Prostate gland (tissue), 2 donors: ENCODE measurements around the gene LPAR1. TPM values are rescaled to one million over a fixed set of nuclear protein-coding genes. Genes with fewer than 3 reads are reported as not detected.
"Not testable (repeated sequence)": the region's sequence is repeated elsewhere in the genome, so short reads cannot be mapped to it uniquely, and the experiment has no call there.

Experiments
- DNase-seq: peaks from one replicate; pipeline ENCODE4 v3.0.0-alpha.2; 2019; ENCODE audit warnings: low spot score
- H3K27ac ChIP-seq, 2 donors: fragments of 200-600 bp; sonication (generic); 2 replicates each; pipeline ENCODE4 v1.5.1; 2017 to 2019
- H3K27me3 ChIP-seq: fragments of 200-600 bp; sonication (generic); replicated peaks from 2 replicates; pipeline ENCODE4 v1.5.1; 2019; ENCODE audit not compliant: insufficient read depth
- H3K36me3 ChIP-seq, 2 donors: fragments of 200-600 bp; sonication (generic); 1 replicate in 1 of 2; 2 replicates in 1 of 2; pipeline versions ENCODE4 v1.5.1 to v1.8.1; 2017 to 2019
- H3K4me1 ChIP-seq: fragments of 200-600 bp; sonication (generic); replicated peaks from 2 replicates; pipeline ENCODE4 v1.5.1; 2019
- H3K4me3 ChIP-seq, 2 donors: fragments of 200-600 bp; sonication (generic); 2 replicates each; pipeline ENCODE4 v1.5.1; 2017 to 2019
- H3K9me3 ChIP-seq: fragments of 200-600 bp; sonication (generic); 2 replicates; pipeline ENCODE4 v1.5.1; 2017
- POLR2A ChIP-seq: fragments of 450-650 bp; IDR thresholded peaks from one replicate; pipeline ENCODE4 v1.6.1; 2016; ENCODE audit warnings: antibody characterized with exemption, mild to moderate bottlenecking
- POLR2AphosphoS5 ChIP-seq: sonication (generic); formaldehyde crosslinking; IDR thresholded peaks from one replicate; pipeline ENCODE4 v1.6.1; 2017; ENCODE audit warnings: antibody characterized with exemption
- WGBS: methylation state at CpG from one replicate; pipeline ENCODE4 v1.1.5; 2018; 5-methylcytosine and 5-hydroxymethylcytosine counted together
- intact Hi-C: fragments of 100-400 bp; cut with DNase I; formaldehyde crosslinking; loops from one replicate; pipeline ENCODE4 v1.14.2; 2022
- small RNA-seq, 2 donors: library from RNA; depleted of rRNA; stranded (forward); fragments of <200 nt; gene quantifications; one replicate each; pipeline ENCODE3, GENCODE V24; 2016
- total RNA-seq, 2 donors: library from RNA; depleted of rRNA; stranded (reverse); fragments of >200 nt; gene quantifications; one replicate each; pipeline ENCODE4 v1.1.0, GENCODE V29; 2016
- TF ChIP-seq, protein P1 (sequence below), 4 experiments: fragments of 200-600 bp in 2 of 4; fragments of 450-650 bp in 2 of 4; sonication (generic) in 2 of 4; IDR thresholded peaks; 1 replicate in 3 of 4; 2 replicates in 1 of 4; pipeline ENCODE4 v1.5.1; 2016 to 2019; ENCODE audit warnings: antibody characterized with exemption in 4 of 4, mild to moderate bottlenecking in 2 of 4, moderate library complexity in 2 of 4

The LPAR1 gene
- total RNA-seq, 2 donors from 2014 or later = 10.8 to 29.2 TPM

DNA sequence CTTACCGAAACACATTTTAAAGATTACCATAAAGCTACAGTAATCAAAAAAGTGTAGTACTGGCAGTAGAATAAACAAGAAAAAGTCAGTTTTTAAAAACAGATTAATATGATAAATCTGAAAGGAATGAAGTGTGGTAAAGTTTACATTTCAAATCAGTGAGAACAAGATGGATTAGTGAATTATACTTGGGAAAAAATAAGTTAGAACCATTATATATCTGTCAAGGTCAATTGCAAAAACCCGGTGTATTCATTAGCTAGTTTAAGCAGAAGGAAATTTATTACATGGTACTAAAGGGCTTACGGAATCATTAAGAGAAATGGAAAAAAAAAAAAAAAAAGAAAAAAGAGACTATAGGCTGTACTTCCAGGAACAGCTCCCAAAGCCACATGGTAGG, 205.3 kb downstream of the LPAR1 start:
- no peaks in the 10 kb centered on the region for H3K36me3 ChIP-seq
- H3K27me3 ChIP-seq = no peaks in the 10 kb centered on the region
- H3K4me3 ChIP-seq = no peak overlapping the region
- no peaks in the 10 kb centered on the region for H3K4me1 ChIP-seq
- WGBS = 87% methylated on average over 3 of the region's 3 CpGs
- no peak for DNase-seq
- no peak overlapping the region for H3K27ac ChIP-seq
- TF ChIP-seq, protein P1, sequence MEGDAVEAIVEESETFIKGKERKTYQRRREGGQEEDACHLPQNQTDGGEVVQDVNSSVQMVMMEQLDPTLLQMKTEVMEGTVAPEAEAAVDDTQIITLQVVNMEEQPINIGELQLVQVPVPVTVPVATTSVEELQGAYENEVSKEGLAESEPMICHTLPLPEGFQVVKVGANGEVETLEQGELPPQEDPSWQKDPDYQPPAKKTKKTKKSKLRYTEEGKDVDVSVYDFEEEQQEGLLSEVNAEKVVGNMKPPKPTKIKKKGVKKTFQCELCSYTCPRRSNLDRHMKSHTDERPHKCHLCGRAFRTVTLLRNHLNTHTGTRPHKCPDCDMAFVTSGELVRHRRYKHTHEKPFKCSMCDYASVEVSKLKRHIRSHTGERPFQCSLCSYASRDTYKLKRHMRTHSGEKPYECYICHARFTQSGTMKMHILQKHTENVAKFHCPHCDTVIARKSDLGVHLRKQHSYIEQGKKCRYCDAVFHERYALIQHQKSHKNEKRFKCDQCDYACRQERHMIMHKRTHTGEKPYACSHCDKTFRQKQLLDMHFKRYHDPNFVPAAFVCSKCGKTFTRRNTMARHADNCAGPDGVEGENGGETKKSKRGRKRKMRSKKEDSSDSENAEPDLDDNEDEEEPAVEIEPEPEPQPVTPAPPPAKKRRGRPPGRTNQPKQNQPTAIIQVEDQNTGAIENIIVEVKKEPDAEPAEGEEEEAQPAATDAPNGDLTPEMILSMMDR (IDR thresholded peaks at IDR 0.05) = no peak
- no peak for TF ChIP-seq POLR2AphosphoS5
- TF ChIP-seq POLR2A = no peak
- no peaks in the 10 kb centered on the region for H3K9me3 ChIP-seq
- intact Hi-C loops = no loop called here

DNA sequence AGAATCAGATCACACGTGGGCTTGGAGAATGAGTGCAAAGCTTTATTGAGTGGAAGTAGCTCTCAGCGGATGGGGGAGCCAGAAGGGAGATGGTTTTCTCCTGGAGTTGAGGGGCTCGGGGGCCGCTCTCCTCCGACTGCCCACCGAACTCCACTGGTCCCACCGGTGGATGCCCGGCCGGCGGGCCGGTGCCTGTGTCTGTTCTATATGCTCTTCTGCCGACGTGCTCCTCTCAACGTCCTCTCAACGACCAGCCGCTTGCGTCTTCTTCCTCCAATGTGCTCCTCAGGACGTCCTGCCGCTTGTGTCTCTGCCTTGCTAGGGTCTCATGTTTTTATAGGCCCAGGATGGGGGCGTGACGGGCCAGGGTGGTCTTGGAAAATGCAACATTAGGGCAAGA, 207.8 kb downstream of the LPAR1 start:
- Histone ChIP-seq H3K4me1 (no peaks in the 10 kb centered on the region), H3K9me3 (no peaks in the 10 kb centered on the region), H3K27ac (no peak overlapping the region), H3K27me3 (no peaks in the 10 kb centered on the region), H3K4me3 (no peak overlapping the region), H3K36me3 (no peaks in the 10 kb centered on the region)
- no peak for DNase-seq
- WGBS = 95% methylated on average over 21 of the region's 21 CpGs
- TF ChIP-seq POLR2A = no peak
- no peak for TF ChIP-seq POLR2AphosphoS5
- TF ChIP-seq, protein P1 (IDR thresholded peaks at IDR 0.05) = no peak
- intact Hi-C loops = no loop called here

DNA sequence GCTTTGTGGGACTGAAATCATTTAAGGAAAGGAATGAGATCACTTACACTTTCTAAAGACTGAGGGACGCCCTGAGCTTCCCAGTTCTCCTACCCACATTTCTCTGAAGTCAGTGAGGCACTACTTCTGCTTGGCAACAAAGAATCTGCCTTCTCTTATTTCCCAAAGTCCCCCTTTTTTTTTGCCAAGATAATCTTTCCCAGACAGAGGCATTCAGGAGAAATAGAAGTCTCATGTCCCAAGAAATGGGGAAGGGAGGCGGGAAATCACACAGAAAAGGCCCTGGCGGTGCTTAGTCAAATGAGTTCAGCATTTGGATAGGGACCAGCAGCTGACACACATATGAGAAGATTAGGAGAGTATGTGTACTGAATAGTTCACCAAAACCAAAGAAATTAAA, 210.0 kb downstream of the LPAR1 start:
- TF ChIP-seq POLR2A (no peak), POLR2AphosphoS5 (no peak)
- TF ChIP-seq, protein P1 (IDR thresholded peaks at IDR 0.05) = no peak
- H3K9me3 ChIP-seq = no peaks in the 10 kb centered on the region
- no peak overlapping the region for H3K4me3 ChIP-seq
- no peaks in the 10 kb centered on the region for H3K27me3 ChIP-seq
- H3K4me1 ChIP-seq = no peaks in the 10 kb centered on the region
- DNase-seq = no peak
- WGBS = 39% methylated on average over 3 of the region's 3 CpGs
- H3K36me3 ChIP-seq = no peaks in the 10 kb centered on the region
- intact Hi-C loops = no loop called here
- no peak overlapping the region for H3K27ac ChIP-seq

DNA sequence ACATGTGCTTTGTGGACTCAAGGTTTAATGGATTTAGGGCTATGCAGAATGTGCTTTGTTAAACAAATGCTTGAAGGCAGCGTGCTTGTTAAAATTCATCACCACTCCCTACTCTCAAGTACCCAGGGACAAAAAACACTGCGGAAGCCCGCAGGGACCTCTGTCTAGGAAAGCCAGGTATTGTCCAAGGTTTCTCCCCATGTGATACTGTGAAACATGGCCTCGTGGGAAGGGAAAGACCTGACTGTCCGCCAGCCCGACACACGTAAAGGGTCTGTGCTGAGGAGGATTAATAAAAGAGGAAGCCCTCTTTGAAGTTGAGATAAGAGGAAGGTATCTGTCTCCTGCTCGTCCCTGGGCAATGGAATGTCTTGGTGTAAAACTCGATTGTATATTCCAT, 211.9 kb downstream of the LPAR1 start:
- intact Hi-C loops, H3K4me1 ChIP-seq, H3K4me3 ChIP-seq, H3K27me3 ChIP-seq, H3K27ac ChIP-seq, H3K36me3 ChIP-seq, H3K9me3 ChIP-seq: not testable (repeated sequence)
- peak; percentile 10 for DNase-seq
- 33% methylated on average over 9 of the region's 9 CpGs for WGBS

DNA sequence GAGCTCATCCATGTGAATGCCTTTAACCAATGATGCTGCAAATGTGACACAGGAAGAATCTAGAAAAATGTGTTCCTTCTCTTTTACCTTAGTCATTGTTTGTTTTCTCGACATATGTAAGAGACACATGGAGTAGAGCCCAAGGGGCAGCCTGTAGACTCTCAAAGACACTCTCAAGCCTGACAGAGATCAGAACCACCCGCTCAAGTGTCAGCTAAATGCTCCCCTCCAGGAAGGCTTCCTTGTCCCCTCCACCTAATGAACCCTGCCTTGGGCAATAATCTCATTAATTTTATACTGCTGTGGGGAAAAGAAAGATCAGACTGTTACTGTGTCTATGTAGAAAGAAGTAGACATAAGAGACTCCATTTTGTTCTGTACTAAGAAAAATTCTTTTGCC, 212.3 kb downstream of the LPAR1 start:
- Histone ChIP-seq H3K36me3 (no peaks in the 10 kb centered on the region), H3K27me3 (no peaks in the 10 kb centered on the region), H3K27ac (no peak overlapping the region), H3K4me1 (no peaks in the 10 kb centered on the region), H3K4me3 (no peak overlapping the region), H3K9me3 (no peaks in the 10 kb centered on the region)
- DNase-seq = no peak
- WGBS = 58% methylated on average over 2 of the region's 2 CpGs
- intact Hi-C loops = no loop called here
- TF ChIP-seq, protein P1 (IDR thresholded peaks at IDR 0.05) = no peak
- no peak for TF ChIP-seq POLR2A
- TF ChIP-seq POLR2AphosphoS5 = no peak

DNA sequence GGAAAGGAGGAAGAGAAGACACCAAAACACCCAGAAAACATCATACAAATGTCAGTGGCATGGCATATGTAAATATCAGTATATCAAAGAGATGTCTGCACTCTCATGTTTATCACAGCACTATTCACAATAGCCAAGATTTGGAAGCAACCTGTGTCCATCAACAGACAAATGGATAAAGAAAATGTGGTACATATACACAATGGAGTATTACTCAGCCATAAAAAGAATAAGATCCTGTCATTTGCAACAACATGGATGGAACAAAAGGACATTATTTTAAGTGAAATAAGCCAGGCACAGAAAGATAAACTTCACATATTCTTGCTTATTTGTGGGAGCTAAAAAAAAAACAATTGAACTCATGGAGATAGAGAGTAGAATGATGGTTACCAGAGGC, 213.1 kb downstream of the LPAR1 start:
- H3K4me1 ChIP-seq, H3K9me3 ChIP-seq, H3K4me3 ChIP-seq, DNase-seq, H3K27me3 ChIP-seq, H3K27ac ChIP-seq, H3K36me3 ChIP-seq, intact Hi-C loops: not testable (repeated sequence)

Small RNAs within 50 kb of the gene (small RNA-seq; reads per million reads assigned to genes)
- gene RF00019 = 0 reads per million in 2 donors
- 0 reads per million in 2 donors for gene RNU6-432P
